ENCODE results near the gene ALKBH5.
A peak's percentile ranks its signal among the peaks of the same experiment; 100 is the strongest.
"Not testable (repeated sequence)": the region's sequence is repeated elsewhere in the genome, so short reads cannot be mapped to it uniquely, and the experiment has no call there.

Gene ALKBH5

DNA sequence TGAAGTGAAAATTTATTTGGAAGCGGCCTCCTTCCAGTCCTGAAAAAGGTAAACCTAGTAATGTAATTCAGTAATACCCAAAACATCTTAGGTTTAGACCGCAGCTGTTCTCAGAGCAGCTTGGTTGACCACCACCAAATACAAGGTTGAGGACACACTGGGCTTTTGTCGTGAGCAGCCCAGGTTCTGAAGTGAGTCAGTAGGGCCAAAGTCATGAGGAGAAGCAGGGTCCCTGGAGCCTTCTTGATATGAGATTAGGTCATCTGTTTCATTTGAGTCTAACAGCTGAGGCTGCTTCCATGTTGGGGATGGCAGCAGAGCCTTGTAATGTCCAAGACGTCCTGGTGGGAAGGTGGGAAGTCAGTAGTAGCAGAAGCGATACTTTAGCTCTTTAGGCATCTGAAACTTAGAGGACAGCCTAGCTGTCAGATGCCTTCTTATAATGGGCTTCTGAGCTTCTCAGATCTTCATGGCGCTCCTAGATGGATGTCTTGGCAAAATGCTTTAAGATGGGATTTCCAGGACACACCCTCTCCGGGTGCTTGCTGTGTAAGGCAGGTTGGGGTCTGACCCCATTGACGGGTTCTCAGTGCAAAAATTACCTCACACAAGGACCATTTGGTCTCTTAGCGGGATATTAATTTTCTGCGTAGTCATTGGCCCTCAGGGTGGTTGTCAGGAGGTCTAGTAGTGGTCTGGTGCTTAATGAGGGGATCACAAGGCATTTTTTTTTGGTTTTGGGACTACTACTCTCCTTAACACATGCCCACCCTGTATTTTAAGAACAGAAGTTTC lies 2.4 kb downstream of the ALKBH5 start:
- no peak for FAIRE-seq
- no peak for DNase-seq (ENCODE audit: low spot score)

- no peak for DNase-seq (ENCODE audit: low spot score)
- FAIRE-seq = no peak
Observed at GRCh38 chr17:18186627-18186982, 3.0 kb downstream of the ALKBH5 start.

GRCh38 chr17:18187226-18187625 lies 3.6 kb downstream of the ALKBH5 start:
- DNase-seq (ENCODE audit: low spot score) (no peak), FAIRE-seq (no peak)

- FAIRE-seq = peak; percentile 72
- DNase-seq (ENCODE audit: low spot score) = peak; percentile 76
Observed at GRCh38 chr17:18187821-18188761, 4.5 kb downstream of the ALKBH5 start.

DNA sequence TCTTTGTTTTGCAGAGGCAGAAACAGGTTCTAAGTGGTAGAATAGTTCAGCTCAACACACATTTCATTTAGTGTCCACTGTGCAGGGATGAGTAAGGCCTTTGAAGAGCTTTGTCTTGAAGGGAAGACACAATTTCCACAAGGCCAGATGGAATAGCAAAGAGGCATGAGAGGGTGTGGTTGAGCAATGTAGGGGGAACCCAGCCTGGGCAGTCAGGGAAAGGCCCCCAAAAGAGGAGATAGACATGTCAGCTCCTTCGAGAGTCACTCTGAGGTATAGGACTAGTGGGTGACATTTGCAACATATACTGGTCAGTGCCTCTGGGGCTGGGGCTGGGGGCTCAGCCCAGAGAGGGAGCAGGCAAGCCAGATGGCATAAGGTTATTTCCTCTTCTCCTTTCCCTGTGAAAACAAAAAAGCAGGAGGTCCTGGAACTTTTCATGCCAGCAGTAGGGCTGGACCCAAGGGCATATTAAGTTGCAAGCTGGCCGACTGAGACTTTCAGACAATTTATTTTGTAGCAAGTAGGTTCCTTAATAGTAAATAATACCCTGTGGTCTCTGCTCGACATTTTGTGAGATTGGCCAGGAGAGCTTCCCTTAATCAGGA lies 7.1 kb downstream of the ALKBH5 start:
- no peak for FAIRE-seq
- DNase-seq (ENCODE audit: low spot score) = no peak

DNA sequence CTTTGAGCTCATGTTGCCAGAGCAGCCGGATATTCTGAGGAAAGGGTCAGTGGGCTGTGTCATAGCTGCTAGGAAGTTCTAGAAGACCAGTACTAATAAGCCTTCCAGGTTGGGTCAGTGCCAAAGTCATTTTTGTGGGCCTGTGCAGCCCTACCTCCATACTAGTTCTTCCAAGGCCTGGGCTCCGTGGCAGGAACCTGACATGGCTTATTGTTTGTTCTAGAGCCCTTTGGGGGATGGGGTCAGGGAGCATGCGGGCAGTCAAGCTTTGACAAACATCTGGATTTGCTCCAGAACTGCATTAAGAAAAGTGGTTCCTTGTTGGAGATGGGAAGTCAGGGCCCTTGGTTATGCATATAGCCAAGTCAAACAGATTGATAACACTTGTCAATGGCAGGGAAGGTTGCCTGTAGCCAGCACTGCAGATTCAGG lies 7.6 kb downstream of the ALKBH5 start:
- no peak for DNase-seq (ENCODE audit: low spot score)
- no peak for FAIRE-seq

DNA sequence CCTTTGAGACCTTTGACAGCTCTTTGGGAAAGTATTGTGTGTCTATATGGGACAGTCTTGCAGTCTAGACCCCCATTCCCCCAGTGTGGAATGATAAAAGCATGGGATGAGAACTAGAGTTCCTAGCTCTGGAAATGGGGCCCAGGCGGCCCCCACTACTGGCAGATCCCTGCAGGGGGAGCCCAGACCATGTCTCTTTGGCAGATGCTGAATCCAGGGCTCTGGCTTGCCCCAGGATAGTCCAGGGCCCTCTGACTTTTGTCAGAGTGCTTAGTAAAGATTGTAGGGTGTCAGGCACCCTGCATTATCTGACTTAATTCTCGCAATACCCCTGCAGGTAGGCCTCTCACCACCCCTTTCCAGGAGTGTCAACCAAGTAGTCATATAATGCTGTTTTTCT lies 8.3 kb downstream of the ALKBH5 start:
- no peak for FAIRE-seq

GRCh38 chr17:18194394-18194793 lies 10.8 kb downstream of the ALKBH5 start:
- FAIRE-seq (no peak), DNase-seq (ENCODE audit: low spot score) (no peak)

More for the DNA sequence above, 8.3 kb downstream of the ALKBH5 start:
- no peak for DNase-seq (ENCODE audit: low spot score)

GRCh38 chr17:18194804-18195203 lies 11.2 kb downstream of the ALKBH5 start:
- no peak for FAIRE-seq
- no peak for DNase-seq (ENCODE audit: low spot score)

DNA sequence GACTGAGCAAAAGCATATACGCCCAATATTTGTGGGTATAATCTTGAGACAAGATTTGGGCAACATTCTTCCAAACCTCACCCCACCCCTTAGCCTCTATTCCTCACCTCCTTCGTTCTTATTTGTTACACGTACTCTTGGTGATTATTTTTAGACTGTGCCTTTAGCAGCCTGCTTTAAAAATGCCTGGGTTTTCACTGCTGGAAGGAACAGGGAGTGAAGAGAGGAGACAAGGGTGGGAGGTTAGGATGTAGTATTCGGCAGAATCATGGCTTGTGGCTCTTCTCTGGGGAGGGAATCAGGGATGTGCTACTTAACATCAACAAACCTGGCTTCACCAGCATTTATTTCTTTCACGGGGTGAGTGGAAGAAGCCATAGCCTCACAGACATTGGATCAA lies 11.6 kb downstream of the ALKBH5 start:
- no peak for DNase-seq (ENCODE audit: low spot score)
- no peak for FAIRE-seq

- FAIRE-seq = no peak
- DNase-seq (ENCODE audit: low spot score) = no peak
Observed at GRCh38 chr17:18197535-18198194, 14.0 kb downstream of the ALKBH5 start.

DNA sequence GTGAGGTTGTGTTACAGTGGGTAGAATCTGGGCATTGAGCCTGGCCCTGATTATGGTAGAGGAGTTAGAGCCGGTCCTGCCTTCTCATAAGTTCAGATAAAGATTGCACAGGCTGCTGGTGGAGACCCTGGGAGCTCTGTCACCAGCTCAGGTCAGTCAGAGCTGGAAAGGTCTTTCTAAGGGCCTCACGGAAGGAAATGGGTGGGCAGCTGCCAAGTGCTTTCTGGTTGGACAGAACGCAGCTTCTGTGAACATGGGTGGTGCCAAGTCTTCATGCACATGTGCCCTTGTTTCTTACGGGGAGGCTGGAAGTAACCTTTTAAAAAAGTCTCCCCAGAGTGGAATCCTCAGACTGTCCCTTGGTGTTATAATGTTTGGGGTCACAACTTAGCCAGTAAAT lies 14.9 kb downstream of the ALKBH5 start:
- no peak for FAIRE-seq
- DNase-seq (ENCODE audit: low spot score) = no peak

- DNase-seq (ENCODE audit: low spot score) (no peak), FAIRE-seq (no peak)
Observed at GRCh38 chr17:18201108-18201507, 17.5 kb downstream of the ALKBH5 start.

GRCh38 chr17:18203308-18203707 lies 19.7 kb downstream of the ALKBH5 start:
- no peak for DNase-seq (ENCODE audit: low spot score)
- no peak for FAIRE-seq

GRCh38 chr17:18205861-18206260 lies 22.2 kb downstream of the ALKBH5 start:
- no peak for DNase-seq (ENCODE audit: low spot score)
- FAIRE-seq = no peak

- FAIRE-seq = no peak
- no peak for DNase-seq (ENCODE audit: low spot score)
Observed at GRCh38 chr17:18206962-18207361, 23.3 kb downstream of the ALKBH5 start.

GRCh38 chr17:18208092-18208491 lies 24.5 kb downstream of the ALKBH5 start:
- FAIRE-seq (no peak), DNase-seq (ENCODE audit: low spot score) (no peak)

- DNase-seq (ENCODE audit: low spot score) (no peak), FAIRE-seq (no peak)
Observed at GRCh38 chr17:18213666-18214270, 30.1 kb downstream of the ALKBH5 start.

DNA sequence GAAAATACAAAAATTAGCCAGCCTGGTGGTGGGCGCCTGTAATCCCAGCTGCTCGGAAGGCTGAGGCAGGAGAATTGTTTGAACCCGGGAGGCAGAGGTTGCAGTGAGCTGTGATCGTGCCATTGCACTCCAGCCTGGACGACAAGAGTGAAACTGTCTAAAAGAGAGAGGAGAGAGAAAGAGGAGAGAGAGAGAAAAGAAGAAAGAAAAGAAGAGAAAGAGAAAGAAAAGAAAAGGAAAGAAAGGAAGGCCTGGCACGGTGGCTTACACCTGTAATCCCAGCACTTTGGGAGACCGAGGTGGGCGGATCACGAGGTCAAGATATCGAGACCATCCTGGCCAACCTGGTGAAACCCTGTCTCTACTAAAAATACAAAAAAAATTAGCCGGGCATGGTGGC lies 33.3 kb downstream of the ALKBH5 start:
- not testable (repeated sequence) for FAIRE-seq; DNase-seq (ENCODE audit: low spot score)

DNA sequence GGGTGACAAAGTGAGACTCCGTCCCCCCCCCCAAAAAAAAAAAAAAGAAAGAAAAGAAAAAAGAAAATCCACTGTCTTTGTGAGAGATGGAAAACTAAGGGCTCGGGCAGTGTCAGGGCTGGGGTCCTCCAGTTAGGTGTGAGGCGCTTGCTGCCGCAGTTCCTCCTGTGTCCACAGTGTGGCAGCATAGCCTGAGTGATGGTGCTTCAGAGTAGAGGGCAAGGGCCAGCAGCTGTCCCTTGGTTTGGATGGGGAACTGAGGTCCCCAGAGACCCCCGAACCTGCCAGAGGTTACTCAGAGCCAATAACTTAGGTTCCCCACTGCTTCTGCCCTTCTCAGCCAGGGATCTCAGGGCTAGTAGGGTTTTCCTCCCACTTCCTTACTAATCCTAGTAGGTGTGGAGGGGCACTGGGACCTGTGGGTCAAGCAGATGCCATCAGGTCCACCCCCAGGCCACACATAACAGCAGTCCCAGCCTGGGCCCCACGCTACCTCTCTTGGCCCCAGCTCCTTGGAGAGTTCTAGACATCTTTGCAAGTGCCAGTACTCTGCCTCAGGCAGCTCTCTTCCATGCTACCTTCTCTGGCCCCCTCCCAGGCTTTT lies 33.9 kb downstream of the ALKBH5 start:
- FAIRE-seq (no peak), DNase-seq (ENCODE audit: low spot score) (peak; percentile 24)

All from RCC 7860 (cell line).